Caco-2 (cell line): Measurements from ENCODE around the gene MPDZ. TPM values are rescaled to one million over a fixed set of nuclear protein-coding genes. Genes with fewer than 3 reads are reported as not detected.

Source experiments
- BruUV-seq: library from RNA; stranded (reverse); fragments of 400-500 nt; replicated peaks from 2 replicates; lab custom pipeline; 2021; lab: Mats Ljungman, UMichigan
- CTCF ChIA-PET: fragments of 300-600 bp; sonication (Branson Sonifier 250); formaldehyde crosslinking; loops from one replicate; lab custom pipeline; 2022; ENCODE audit warnings: antibody characterized with exemption; lab: Charles Lee
- POLR2A ChIA-PET: fragments of 300-600 bp; sonication (Branson Sonifier 250); formaldehyde crosslinking; loops from one replicate; lab custom pipeline; 2022; ENCODE audit warnings: antibody characterized with exemption; lab: Charles Lee
- DNase-seq, 2 experiments: peaks; one replicate each; pipeline versions ENCODE4 v3.0.0 to v3.0.0-alpha.2; 2020 to 2022
- H3K27me3 ChIP-seq: replicated peaks from 2 replicates; pipeline ENCODE4 v1.6.0; 2011; ENCODE audit warnings: low read length; ENCODE audit not compliant: control insufficient read depth, insufficient read depth
- H3K36me3 ChIP-seq: 2 replicates; pipeline ENCODE4 v1.5.1; 2011; ENCODE audit warnings: low read length; ENCODE audit not compliant: control insufficient read depth, insufficient read depth
- H3K4me1 ChIP-seq: fragments of 250-450 bp; sonication (Bioruptor Pico); 2 replicates; pipeline ENCODE4 v1.5.1; 2020; ENCODE audit warnings: mild to moderate bottlenecking
- H3K4me3 ChIP-seq: 2 replicates; pipeline ENCODE4 v1.5.1; 2011; ENCODE audit warnings: low read depth, mild to moderate bottlenecking, control low read depth, low read length
- H3K9me3 ChIP-seq: fragments of 250-450 bp; sonication (Bioruptor Pico); 2 replicates; pipeline ENCODE4 v1.5.1; 2020; ENCODE audit warnings: mild to moderate bottlenecking, moderate library complexity
- H3K27ac Mint-ChIP-seq: one replicate; pipeline ENCODE4 v1.8.0; 2022; ENCODE audit warnings: mixed read lengths; ENCODE audit not compliant: unreplicated experiment
- H3K27me3 Mint-ChIP-seq: one replicate; pipeline ENCODE4 v1.8.0; 2022; ENCODE audit warnings: mixed read lengths; ENCODE audit not compliant: insufficient read depth, unreplicated experiment
- H3K36me3 Mint-ChIP-seq: one replicate; pipeline ENCODE4 v1.8.0; 2022; ENCODE audit warnings: mild to moderate bottlenecking, mixed read lengths; ENCODE audit not compliant: insufficient read depth, unreplicated experiment
- H3K4me1 Mint-ChIP-seq: one replicate; pipeline ENCODE4 v1.8.0; 2022; ENCODE audit warnings: low read depth, mixed read lengths; ENCODE audit not compliant: unreplicated experiment
- H3K4me3 Mint-ChIP-seq: one replicate; pipeline ENCODE4 v1.8.0; 2022; ENCODE audit warnings: mild to moderate bottlenecking, moderate library complexity, mixed read lengths; ENCODE audit not compliant: unreplicated experiment
- H3K9me3 Mint-ChIP-seq: one replicate; pipeline ENCODE4 v1.8.0; 2022; ENCODE audit warnings: mixed read lengths; ENCODE audit not compliant: unreplicated experiment
- intact Hi-C: fragments of 100-400 bp; cut with micrococcal nuclease; formaldehyde crosslinking; loops from one replicate; pipeline ENCODE4 v1.10.0; 2022; ENCODE audit not compliant: unreplicated experiment
- total RNA-seq: library from RNA; stranded (reverse); gene quantifications from 2 replicates; pipeline ENCODE4 v1.2.3, GENCODE V29; 2022
- TF ChIP-seq, protein P1 (sequence below), 2 experiments: fragments of 200-600 bp in 1 of 2; IDR thresholded peaks; 1 replicate in 1 of 2; 2 replicates in 1 of 2; pipeline versions ENCODE4 v1.5.1 to v1.8.0; 2011 to 2022; ENCODE audit warnings: antibody characterized with exemption in 1 of 2, control low read depth in 1 of 2, inconsistent platforms in 1 of 2, low read depth in 1 of 2, low read length in 1 of 2, mild to moderate bottlenecking in 1 of 2, moderate library complexity in 1 of 2; ENCODE audit not compliant: insufficient read depth in 1 of 2, severe bottlenecking in 1 of 2, unreplicated experiment in 1 of 2

MPDZ gene
- total RNA-seq, 1 experiment from 2014 or later: not detected

DNA sequence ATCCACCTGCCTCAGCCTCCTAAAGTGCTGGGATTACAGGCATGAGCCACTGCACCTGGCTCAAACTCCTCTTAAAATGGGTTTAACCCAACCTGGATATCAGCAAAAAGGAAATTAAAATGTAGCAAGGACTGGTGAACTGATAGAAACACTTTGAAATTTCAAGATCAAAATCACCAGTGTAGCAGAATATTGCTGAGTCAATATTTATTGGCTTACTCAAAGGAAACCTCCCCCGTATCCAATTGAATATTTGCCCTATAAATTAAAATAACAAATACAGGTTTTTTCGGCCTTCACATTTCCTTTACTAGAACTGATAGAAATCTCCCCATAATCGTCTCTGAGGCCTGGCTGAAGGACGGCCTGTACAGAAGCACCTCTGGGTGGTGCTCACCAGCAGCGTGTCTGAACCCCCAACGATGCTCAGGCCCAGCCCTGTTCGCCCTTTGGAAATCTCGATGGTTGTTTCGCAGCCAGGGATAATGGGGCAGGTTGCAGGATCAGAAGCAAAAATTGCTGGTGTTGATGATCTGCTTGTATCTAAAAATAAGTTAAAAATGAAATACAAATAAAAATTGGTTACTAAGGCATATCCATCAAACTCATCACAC lies 156.6 kb downstream of the MPDZ start:
- Histone ChIP-seq H3K4me3 (no peak overlapping the region), H3K27me3 (no peaks in the 10 kb centered on the region), H3K4me1 (no peaks in the 10 kb centered on the region), H3K36me3 (no peaks in the 10 kb centered on the region), H3K9me3 (no peaks in the 10 kb centered on the region)
- no peak overlapping the region for H3K4me3 Mint-ChIP-seq
- no peak overlapping the region for H3K27ac Mint-ChIP-seq
- no peak for DNase-seq
- POLR2A ChIA-PET: no interaction called here
- H3K4me1 Mint-ChIP-seq: no peaks in the 10 kb centered on the region
- no peaks in the 10 kb centered on the region for H3K9me3 Mint-ChIP-seq
- H3K27me3 Mint-ChIP-seq: peaks cover under 1% of the 10 kb centered on the region
- H3K36me3 Mint-ChIP-seq: no peaks in the 10 kb centered on the region
- intact Hi-C loops: no loop called here
- TF ChIP-seq, protein P1, sequence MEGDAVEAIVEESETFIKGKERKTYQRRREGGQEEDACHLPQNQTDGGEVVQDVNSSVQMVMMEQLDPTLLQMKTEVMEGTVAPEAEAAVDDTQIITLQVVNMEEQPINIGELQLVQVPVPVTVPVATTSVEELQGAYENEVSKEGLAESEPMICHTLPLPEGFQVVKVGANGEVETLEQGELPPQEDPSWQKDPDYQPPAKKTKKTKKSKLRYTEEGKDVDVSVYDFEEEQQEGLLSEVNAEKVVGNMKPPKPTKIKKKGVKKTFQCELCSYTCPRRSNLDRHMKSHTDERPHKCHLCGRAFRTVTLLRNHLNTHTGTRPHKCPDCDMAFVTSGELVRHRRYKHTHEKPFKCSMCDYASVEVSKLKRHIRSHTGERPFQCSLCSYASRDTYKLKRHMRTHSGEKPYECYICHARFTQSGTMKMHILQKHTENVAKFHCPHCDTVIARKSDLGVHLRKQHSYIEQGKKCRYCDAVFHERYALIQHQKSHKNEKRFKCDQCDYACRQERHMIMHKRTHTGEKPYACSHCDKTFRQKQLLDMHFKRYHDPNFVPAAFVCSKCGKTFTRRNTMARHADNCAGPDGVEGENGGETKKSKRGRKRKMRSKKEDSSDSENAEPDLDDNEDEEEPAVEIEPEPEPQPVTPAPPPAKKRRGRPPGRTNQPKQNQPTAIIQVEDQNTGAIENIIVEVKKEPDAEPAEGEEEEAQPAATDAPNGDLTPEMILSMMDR (IDR thresholded peaks at IDR 0.05; ENCODE audit: insufficient read depth in 1 of 2, low read depth in 1 of 2, low read length in 1 of 2, severe bottlenecking in 1 of 2, unreplicated experiment in 1 of 2): no peak
- no TSS peak for BruUV-seq
- CTCF ChIA-PET: no interaction called here

DNA sequence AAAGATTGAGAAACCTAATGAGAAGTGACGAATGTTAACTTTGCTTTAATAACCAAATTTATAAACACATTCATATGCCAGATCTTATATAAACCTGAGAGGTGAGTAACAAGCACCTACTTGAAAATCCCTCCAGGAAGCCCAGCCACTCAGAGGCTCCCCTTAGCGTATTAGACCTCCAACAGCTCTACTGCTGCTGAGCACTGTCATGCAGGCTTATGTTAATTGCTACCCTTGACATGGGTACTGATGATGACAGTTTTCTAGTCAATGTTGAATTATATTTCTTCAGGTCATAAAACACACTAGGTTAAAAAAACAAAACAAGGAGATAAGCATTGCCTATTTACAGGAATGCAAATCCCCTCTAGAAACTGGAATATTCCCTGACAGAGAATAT lies 161.2 kb downstream of the MPDZ start:
- Mint-ChIP-seq H3K36me3 (no peaks in the 10 kb centered on the region), H3K4me3 (no peak overlapping the region), H3K27ac (no peak overlapping the region), H3K27me3 (no peaks in the 10 kb centered on the region), H3K9me3 (no peaks in the 10 kb centered on the region), H3K4me1 (no peaks in the 10 kb centered on the region)
- Histone ChIP-seq H3K4me1 (no peaks in the 10 kb centered on the region), H3K36me3 (no peaks in the 10 kb centered on the region), H3K4me3 (no peak overlapping the region), H3K9me3 (no peaks in the 10 kb centered on the region), H3K27me3 (no peaks in the 10 kb centered on the region)
- TF ChIP-seq, protein P1 (IDR thresholded peaks at IDR 0.05; ENCODE audit: insufficient read depth in 1 of 2, low read depth in 1 of 2, low read length in 1 of 2, severe bottlenecking in 1 of 2, unreplicated experiment in 1 of 2): no peak
- intact Hi-C loops: no loop called here
- ChIA-PET CTCF (no interaction called here), POLR2A (no interaction called here)
- BruUV-seq: no TSS peak
- DNase-seq: no peak

DNA sequence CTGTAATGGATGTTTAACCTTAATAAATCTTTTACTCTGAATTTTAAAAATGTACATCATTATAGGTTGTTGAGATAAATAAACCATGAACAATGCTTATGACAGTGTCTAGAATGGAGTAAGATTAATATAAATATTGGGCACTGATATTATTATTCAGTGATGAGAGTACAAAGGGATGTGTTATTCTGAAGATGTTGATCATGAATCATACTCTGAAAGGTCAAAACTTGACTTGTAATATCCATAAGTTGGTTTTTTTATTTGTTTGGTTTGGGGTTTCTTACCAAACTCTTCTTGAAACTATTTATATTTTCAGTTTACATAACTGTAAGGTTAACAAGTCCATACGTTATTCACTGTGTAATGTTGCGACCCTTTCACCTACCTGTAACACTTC lies 163.2 kb downstream of the MPDZ start:
- Histone ChIP-seq H3K36me3 (no peaks in the 10 kb centered on the region), H3K4me1 (no peaks in the 10 kb centered on the region), H3K9me3 (no peaks in the 10 kb centered on the region), H3K27me3 (no peaks in the 10 kb centered on the region), H3K4me3 (no peak overlapping the region)
- no peak for DNase-seq
- BruUV-seq: no TSS peak
- Mint-ChIP-seq H3K4me3 (no peak overlapping the region), H3K4me1 (no peaks in the 10 kb centered on the region), H3K36me3 (no peaks in the 10 kb centered on the region), H3K27me3 (no peaks in the 10 kb centered on the region), H3K27ac (no peak overlapping the region), H3K9me3 (no peaks in the 10 kb centered on the region)
- TF ChIP-seq, protein P1 (IDR thresholded peaks at IDR 0.05; ENCODE audit: insufficient read depth in 1 of 2, low read depth in 1 of 2, low read length in 1 of 2, severe bottlenecking in 1 of 2, unreplicated experiment in 1 of 2): no peak
- intact Hi-C loops: no loop called here
- ChIA-PET CTCF (no interaction called here), POLR2A (no interaction called here)
